Activated T-cell treated with anti-CD3 and anti-CD28 coated beads, Interleukin-2, amount 50 U/mL, for 24 hours (primary cell): ENCODE measurements around the gene PDE4B.
"Not testable (repeated sequence)": the region's sequence is repeated elsewhere in the genome, so short reads cannot be mapped to it uniquely, and the experiment has no call there.

Experiments used
- DNase-seq: peaks from one replicate; pipeline ENCODE4 v3.0.0-alpha.2; 2020
- H3K27ac Mint-ChIP-seq: 2 replicates; pipeline ENCODE4 v1.8.0; 2020; ENCODE audit warnings: mild to moderate bottlenecking, mixed read lengths
- H3K27me3 Mint-ChIP-seq: 2 replicates; pipeline ENCODE4 v1.8.0; 2020; ENCODE audit warnings: mixed read lengths
- H3K36me3 Mint-ChIP-seq: 2 replicates; pipeline ENCODE4 v1.8.0; 2020; ENCODE audit warnings: low read depth, mixed read lengths
- H3K4me1 Mint-ChIP-seq: 2 replicates; pipeline ENCODE4 v1.8.0; 2020; ENCODE audit warnings: low read depth, mixed read lengths
- H3K4me3 Mint-ChIP-seq: 2 replicates; pipeline ENCODE4 v1.8.0; 2020; ENCODE audit warnings: mild to moderate bottlenecking, moderate library complexity, mixed read lengths
- H3K9me3 Mint-ChIP-seq: 2 replicates; pipeline ENCODE4 v1.8.0; 2020; ENCODE audit warnings: mixed read lengths

PDE4B gene

GRCh38 chr1:66073388-66073787, 280.7 kb downstream of the PDE4B start:
- H3K9me3 Mint-ChIP-seq: no peaks in the 10 kb centered on the region
- no peak overlapping the region for H3K27ac Mint-ChIP-seq
- no peaks in the 10 kb centered on the region for H3K4me1 Mint-ChIP-seq
- no peak for DNase-seq
- peaks cover 6% of the 10 kb centered on the region for H3K27me3 Mint-ChIP-seq
- H3K4me3 Mint-ChIP-seq: no peak overlapping the region
- H3K36me3 Mint-ChIP-seq: no peaks in the 10 kb centered on the region

- Mint-ChIP-seq H3K4me3 (no peak overlapping the region), H3K9me3 (no peaks in the 10 kb centered on the region), H3K27me3 (peaks cover 11% of the 10 kb centered on the region), H3K4me1 (no peaks in the 10 kb centered on the region), H3K36me3 (no peaks in the 10 kb centered on the region), H3K27ac (no peak overlapping the region)
- no peak for DNase-seq
Measured at GRCh38 chr1:66074147-66074546, 281.5 kb downstream of the PDE4B start.

- H3K4me1 Mint-ChIP-seq: no peaks in the 10 kb centered on the region
- no peak overlapping the region for H3K4me3 Mint-ChIP-seq
- no peaks in the 10 kb centered on the region for H3K9me3 Mint-ChIP-seq
- peaks cover 25% of the 10 kb centered on the region for H3K27me3 Mint-ChIP-seq
- no peak overlapping the region for H3K27ac Mint-ChIP-seq
- H3K36me3 Mint-ChIP-seq: no peaks in the 10 kb centered on the region
- no peak for DNase-seq
Measured at GRCh38 chr1:66078412-66078811, 285.7 kb downstream of the PDE4B start.

DNA sequence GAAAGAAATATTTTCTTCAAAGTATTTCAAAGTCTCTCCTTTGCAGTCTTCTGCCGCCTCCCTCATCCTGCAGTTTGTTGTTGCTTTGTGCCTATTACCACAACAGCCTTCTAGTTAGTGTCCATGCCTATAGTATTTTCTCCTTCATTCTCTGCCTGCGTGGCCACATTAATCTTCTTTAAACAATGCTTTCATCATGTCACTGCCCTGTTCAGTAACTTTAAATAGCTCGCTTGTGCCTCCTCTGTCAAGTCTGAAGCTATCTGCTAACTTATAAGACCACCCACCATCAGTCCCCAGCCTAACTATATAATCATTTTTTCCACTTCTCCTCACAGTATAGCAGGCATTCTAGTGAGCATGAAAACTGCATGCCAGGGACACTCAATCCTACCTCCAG, 290.3 kb downstream of the PDE4B start:
- Mint-ChIP-seq H3K9me3 (no peaks in the 10 kb centered on the region), H3K36me3 (no peaks in the 10 kb centered on the region), H3K27ac (no peak overlapping the region), H3K4me3 (no peak overlapping the region), H3K4me1 (no peaks in the 10 kb centered on the region), H3K27me3 (peaks cover 24% of the 10 kb centered on the region)
- no peak for DNase-seq

- Mint-ChIP-seq H3K9me3 (no peaks in the 10 kb centered on the region), H3K27me3 (peaks cover 16% of the 10 kb centered on the region), H3K4me3 (no peak overlapping the region), H3K36me3 (no peaks in the 10 kb centered on the region), H3K4me1 (no peaks in the 10 kb centered on the region), H3K27ac (no peak overlapping the region)
- no peak for DNase-seq
Measured at GRCh38 chr1:66084442-66084841, 291.7 kb downstream of the PDE4B start.

DNA sequence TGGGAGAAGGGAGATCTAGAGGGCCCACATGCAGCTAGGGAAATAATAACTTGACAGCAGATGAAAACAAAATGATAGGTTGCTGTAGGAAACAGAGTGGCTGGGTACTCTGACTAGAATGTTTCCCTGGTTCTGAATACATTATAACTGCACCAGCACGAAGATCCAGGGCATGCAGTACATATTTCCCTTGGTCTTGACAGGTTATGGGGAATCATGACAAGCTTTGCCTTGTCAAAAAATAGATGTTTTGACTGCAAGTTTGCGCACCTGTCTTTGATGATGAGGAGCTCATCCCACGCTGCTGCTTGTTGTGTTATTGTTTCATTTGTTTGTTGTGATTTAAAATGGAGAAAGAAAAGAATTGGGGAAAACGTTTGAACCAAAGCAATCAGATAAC, 292.9 kb downstream of the PDE4B start:
- Mint-ChIP-seq H3K36me3 (no peaks in the 10 kb centered on the region), H3K4me3 (no peak overlapping the region), H3K27me3 (peaks cover 13% of the 10 kb centered on the region), H3K9me3 (no peaks in the 10 kb centered on the region), H3K4me1 (no peaks in the 10 kb centered on the region), H3K27ac (no peak overlapping the region)
- no peak for DNase-seq

DNA sequence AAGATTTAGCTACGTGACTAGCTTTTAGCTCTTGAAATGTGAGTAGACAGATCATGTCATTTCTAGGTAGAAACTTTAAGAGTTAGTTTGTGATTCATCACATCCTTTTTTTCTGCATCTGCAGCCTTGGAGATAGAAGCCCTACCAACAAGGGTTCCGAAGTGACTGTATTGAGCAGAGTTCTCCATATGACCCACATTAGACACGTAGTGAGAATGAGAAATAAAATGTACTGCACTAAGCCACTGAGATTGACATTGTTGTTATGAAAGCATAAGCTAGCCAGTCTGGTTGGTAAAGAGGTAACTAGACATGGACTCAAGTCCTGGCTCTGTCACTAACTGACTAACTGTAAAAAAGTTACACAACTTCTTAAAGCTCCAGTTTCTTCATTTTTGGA, 296.1 kb downstream of the PDE4B start:
- peaks cover 1% of the 10 kb centered on the region for H3K27me3 Mint-ChIP-seq
- H3K9me3 Mint-ChIP-seq: no peaks in the 10 kb centered on the region
- H3K4me3 Mint-ChIP-seq: no peak overlapping the region
- DNase-seq: no peak
- H3K36me3 Mint-ChIP-seq: no peaks in the 10 kb centered on the region
- H3K27ac Mint-ChIP-seq: no peak overlapping the region
- H3K4me1 Mint-ChIP-seq: peaks cover 8% of the 10 kb centered on the region

DNA sequence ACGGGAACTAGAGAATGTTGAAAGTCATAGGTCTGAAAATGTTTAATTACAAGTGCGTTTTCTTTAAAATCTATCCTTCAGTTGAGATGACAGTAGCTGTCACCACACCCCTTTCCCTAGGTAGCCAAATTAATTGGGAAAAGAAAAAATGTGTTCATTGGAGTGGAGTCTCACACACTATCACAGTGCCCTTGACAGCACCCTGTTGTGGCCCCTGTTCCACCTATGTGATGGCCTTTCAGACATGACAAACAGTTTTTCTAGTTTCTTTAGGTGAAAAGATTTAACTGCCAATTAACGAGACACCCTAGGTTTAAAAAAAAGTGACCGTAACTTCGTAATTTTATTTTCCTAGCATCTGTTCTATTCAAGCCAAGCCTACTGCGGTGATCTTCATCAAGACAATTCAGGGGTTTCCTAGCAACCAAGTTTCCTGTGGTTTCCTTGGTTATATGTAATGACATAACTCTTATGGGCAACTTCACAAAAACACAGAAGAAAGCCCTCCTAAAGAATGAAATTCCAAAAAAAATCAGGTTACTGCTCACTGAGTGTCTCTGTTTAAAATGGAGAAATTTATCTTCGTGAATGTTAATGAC, 298.3 kb downstream of the PDE4B start:
- H3K4me1 Mint-ChIP-seq: peaks cover 8% of the 10 kb centered on the region
- DNase-seq: no peak
- H3K27ac Mint-ChIP-seq: no peak overlapping the region
- no peaks in the 10 kb centered on the region for H3K36me3 Mint-ChIP-seq
- H3K4me3 Mint-ChIP-seq: no peak overlapping the region
- H3K9me3 Mint-ChIP-seq: no peaks in the 10 kb centered on the region
- H3K27me3 Mint-ChIP-seq: no peaks in the 10 kb centered on the region

DNA sequence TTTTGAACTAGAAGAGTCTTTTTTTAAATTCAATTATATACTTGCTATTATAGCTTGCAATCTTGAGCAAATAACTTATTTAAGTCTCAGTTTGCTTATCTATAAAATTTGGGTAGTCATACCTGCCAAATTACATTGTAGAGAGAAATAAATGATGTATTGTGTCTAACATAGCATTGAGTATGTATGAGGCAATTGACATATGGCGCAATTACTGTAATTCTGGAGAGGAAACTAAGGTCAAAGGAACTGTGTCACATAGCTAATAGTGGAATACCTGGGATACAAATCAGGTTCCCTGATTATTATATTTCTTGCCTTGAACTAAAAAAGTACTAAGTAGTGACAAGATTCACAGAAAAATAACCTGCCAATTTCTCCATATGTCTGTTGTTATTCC, 302.5 kb downstream of the PDE4B start:
- H3K9me3 Mint-ChIP-seq: no peaks in the 10 kb centered on the region
- H3K36me3 Mint-ChIP-seq: no peaks in the 10 kb centered on the region
- no peak overlapping the region for H3K27ac Mint-ChIP-seq
- H3K4me1 Mint-ChIP-seq: peaks cover 8% of the 10 kb centered on the region
- no peaks in the 10 kb centered on the region for H3K27me3 Mint-ChIP-seq
- no peak for DNase-seq
- H3K4me3 Mint-ChIP-seq: no peak overlapping the region

- H3K4me3 Mint-ChIP-seq, H3K4me1 Mint-ChIP-seq, H3K27me3 Mint-ChIP-seq, H3K9me3 Mint-ChIP-seq, DNase-seq, H3K27ac Mint-ChIP-seq, H3K36me3 Mint-ChIP-seq: not testable (repeated sequence)
Measured at GRCh38 chr1:66100959-66101358, 308.3 kb downstream of the PDE4B start.

DNA sequence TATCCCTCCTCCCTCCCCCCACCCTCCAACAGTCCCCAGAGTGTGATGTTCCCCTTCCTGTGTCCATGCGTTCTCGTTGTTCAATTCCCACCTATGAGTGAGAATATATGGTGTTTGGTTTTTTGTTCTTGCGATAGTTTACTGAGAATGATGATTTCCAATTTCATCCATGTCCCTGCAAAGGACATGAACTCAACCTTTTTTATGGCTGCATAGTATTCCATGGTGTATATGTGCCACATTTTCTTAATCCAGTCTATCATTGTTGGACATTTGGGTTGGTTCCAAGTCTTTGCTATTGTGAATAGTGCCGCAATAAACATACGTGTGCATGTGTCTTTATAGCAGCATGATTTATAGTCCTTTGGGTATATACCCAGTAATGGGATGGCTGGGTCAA, 311.4 kb downstream of the PDE4B start:
- H3K27me3 Mint-ChIP-seq, H3K4me3 Mint-ChIP-seq, H3K27ac Mint-ChIP-seq, H3K36me3 Mint-ChIP-seq, DNase-seq, H3K9me3 Mint-ChIP-seq, H3K4me1 Mint-ChIP-seq: not testable (repeated sequence)

DNA sequence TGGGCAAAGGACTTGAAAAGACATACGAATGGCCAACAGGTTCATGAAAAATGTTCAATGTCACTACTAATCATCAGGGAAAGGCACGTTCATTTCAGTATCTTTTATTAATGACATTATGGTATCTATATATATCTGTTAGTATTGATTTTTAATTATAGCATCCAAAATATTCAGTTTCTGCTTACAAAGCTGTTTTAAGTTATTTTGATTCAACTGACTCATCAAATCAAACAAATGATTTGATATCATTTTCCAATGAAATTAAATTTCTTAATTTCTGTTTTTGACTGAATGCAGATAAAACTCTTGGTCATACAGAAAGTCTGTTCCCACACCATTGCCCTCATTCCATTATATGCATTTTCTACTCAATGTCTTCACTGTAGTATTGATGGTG, 315.9 kb downstream of the PDE4B start:
- H3K4me1 Mint-ChIP-seq: no peaks in the 10 kb centered on the region
- no peaks in the 10 kb centered on the region for H3K36me3 Mint-ChIP-seq
- H3K27ac Mint-ChIP-seq: no peak overlapping the region
- H3K27me3 Mint-ChIP-seq: peaks cover 13% of the 10 kb centered on the region
- no peak for DNase-seq
- H3K4me3 Mint-ChIP-seq: no peak overlapping the region
- no peaks in the 10 kb centered on the region for H3K9me3 Mint-ChIP-seq

- no peak overlapping the region for H3K4me3 Mint-ChIP-seq
Measured at GRCh38 chr1:66112744-66113400, 320.2 kb downstream of the PDE4B start.

DNA sequence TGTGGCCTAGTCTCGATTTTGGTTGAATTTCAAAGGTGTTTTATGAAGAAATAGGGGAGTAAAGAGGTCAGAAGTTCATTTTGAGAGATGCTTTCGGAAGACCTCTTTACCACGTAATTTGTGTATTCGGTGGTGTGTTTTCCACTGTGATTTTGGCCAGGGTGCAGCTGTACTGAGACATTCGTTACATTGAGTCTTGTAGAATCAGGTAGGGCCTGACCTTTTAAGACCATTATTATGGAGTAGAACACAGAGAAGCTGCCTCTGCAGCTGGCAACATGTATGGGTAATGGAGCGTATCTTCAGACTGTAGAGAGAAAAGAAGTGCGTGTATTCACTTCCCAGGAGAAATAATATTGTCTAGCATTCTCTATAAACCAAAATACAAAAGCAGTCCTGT, 326.5 kb downstream of the PDE4B start:
- peaks cover 3% of the 10 kb centered on the region for H3K4me1 Mint-ChIP-seq
- H3K27ac Mint-ChIP-seq: no peak overlapping the region
- no peak overlapping the region for H3K4me3 Mint-ChIP-seq
- no peaks in the 10 kb centered on the region for H3K36me3 Mint-ChIP-seq
- no peak for DNase-seq
- peaks cover 15% of the 10 kb centered on the region for H3K27me3 Mint-ChIP-seq
- no peaks in the 10 kb centered on the region for H3K9me3 Mint-ChIP-seq

More at GRCh38 chr1:66112744-66113400, 320.2 kb downstream of the PDE4B start:
- H3K27ac Mint-ChIP-seq: no peak overlapping the region
- H3K4me1 Mint-ChIP-seq: no peaks in the 10 kb centered on the region
- H3K36me3 Mint-ChIP-seq: no peaks in the 10 kb centered on the region
- DNase-seq: no peak
- no peaks in the 10 kb centered on the region for H3K9me3 Mint-ChIP-seq
- peaks cover 21% of the 10 kb centered on the region for H3K27me3 Mint-ChIP-seq

- Mint-ChIP-seq H3K9me3 (peaks cover 2% of the 10 kb centered on the region), H3K27me3 (peaks cover 22% of the 10 kb centered on the region), H3K27ac (no peak overlapping the region), H3K4me1 (peaks cover 11% of the 10 kb centered on the region), H3K4me3 (no peak overlapping the region), H3K36me3 (no peaks in the 10 kb centered on the region)
- no peak for DNase-seq
Measured at GRCh38 chr1:66124670-66125069, 332.0 kb downstream of the PDE4B start.

DNA sequence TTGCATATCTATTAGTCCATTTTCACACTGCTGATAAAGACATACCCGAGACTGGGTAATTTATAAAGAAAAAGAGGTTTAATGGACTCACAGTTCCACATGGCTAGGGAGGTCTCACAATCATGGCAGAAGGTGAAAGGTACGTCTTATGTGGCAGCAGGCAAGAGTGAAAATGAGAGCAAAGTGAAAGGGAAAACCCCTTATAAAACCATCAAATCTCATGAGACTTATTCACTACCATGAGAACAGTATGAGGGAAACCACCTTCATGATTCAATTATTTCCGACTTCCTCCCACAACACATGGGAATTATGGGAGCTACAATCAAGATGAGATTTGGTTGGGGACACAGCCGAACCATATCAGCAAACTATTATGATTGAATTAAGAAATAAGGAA, 335.9 kb downstream of the PDE4B start:
- not testable (repeated sequence) for H3K4me3 Mint-ChIP-seq, DNase-seq, H3K36me3 Mint-ChIP-seq, H3K27ac Mint-ChIP-seq, H3K9me3 Mint-ChIP-seq
- H3K27me3 Mint-ChIP-seq: peaks cover 18% of the 10 kb centered on the region
- peaks cover 11% of the 10 kb centered on the region for H3K4me1 Mint-ChIP-seq
